HCT116 (cell line): ENCODE data around the gene EIF4G2. TPM values are rescaled to one million over a fixed set of nuclear protein-coding genes. Genes with fewer than 3 reads are reported as not detected.

Experiments used
- ATAC-seq: fragments of 200-7000 bp; cut with Tn5 transposase; 2 replicates; pipeline ENCODE4 v1.9.1; 2020; ENCODE audit warnings: mild to moderate bottlenecking, moderate library complexity
- BruUV-seq: library from RNA; stranded (reverse); fragments of 400-500 nt; replicated peaks from 2 replicates; lab custom pipeline; 2021; lab: Mats Ljungman, UMichigan
- CTCF ChIA-PET: fragments of 300-600 bp; sonication (Branson Sonifier 250); formaldehyde crosslinking; loops from one replicate; lab custom pipeline; 2021; ENCODE audit warnings: antibody characterized with exemption; lab: Charles Lee
- POLR2A ChIA-PET: fragments of 300-600, 350-600 bp; sonication (Branson Sonifier 250); formaldehyde crosslinking; loops from one replicate; lab custom pipeline; 2021; ENCODE audit warnings: antibody characterized with exemption; lab: Charles Lee
- RAD21 ChIA-PET, 2 experiments: fragments of 300-600 bp; sonication (Branson Sonifier 250); formaldehyde crosslinking; loops; one replicate each; lab custom pipeline; 2023; ENCODE audit warnings: low total read pairs in 2 of 2; ENCODE audit not compliant: uncharacterized antibody in 2 of 2, unreplicated experiment in 2 of 2, low non-redundant PET in 1 of 2; lab: Charles Lee
- DNase-seq: peaks from one replicate; pipeline ENCODE4 v3.0.0-alpha.2; 2010; ENCODE audit warnings: low read depth, low spot score
- H2AFZ ChIP-seq: fragments of 200-600 bp; shearing (Covaris generic), sonication (generic); 2 replicates; pipeline ENCODE4 v1.6.1; 2017; ENCODE audit warnings: low read depth, mixed run types, mixed read lengths, antibody characterized with exemption, low read length; ENCODE audit not compliant: poor library complexity, severe bottlenecking
- H3K27ac ChIP-seq: 2 replicates; pipeline ENCODE4 v1.5.1; 2012; ENCODE audit warnings: low read depth, low read length
- H3K27me3 ChIP-seq: fragments of 200-600 bp; sonication (generic); 2 replicates; pipeline ENCODE4 v1.6.1; 2016; ENCODE audit warnings: mixed run types, low read length, mixed read lengths; ENCODE audit not compliant: insufficient read depth
- H3K36me3 ChIP-seq, 2 experiments: fragments of 200-500 bp in 1 of 2; fragments of 200-600 bp in 1 of 2; sonication (Bioruptor generic) in 1 of 2; sonication (generic) in 1 of 2; 2 replicates each; pipeline versions ENCODE4 v1.5.1 to v1.6.1; 2014 to 2016; ENCODE audit warnings: low read length in 2 of 2, inconsistent platforms in 1 of 2, mixed read lengths in 1 of 2, mixed run types in 1 of 2; ENCODE audit not compliant: insufficient read depth in 2 of 2, control insufficient read depth in 1 of 2
- H3K4me1 ChIP-seq, 2 experiments: fragments of 200-600 bp in 1 of 2; sonication (generic) in 1 of 2; 2 replicates each; pipeline versions ENCODE4 v1.5.1 to v1.6.1; 2012 to 2017; ENCODE audit warnings: low read length in 2 of 2, inconsistent platforms in 1 of 2, mild to moderate bottlenecking in 1 of 2, mixed read lengths in 1 of 2, mixed run types in 1 of 2, moderate library complexity in 1 of 2; ENCODE audit not compliant: insufficient read depth in 2 of 2, control insufficient read depth in 1 of 2
- H3K4me2 ChIP-seq: fragments of 200-600 bp; sonication (generic); 2 replicates; pipeline ENCODE4 v1.6.1; 2017; ENCODE audit warnings: mixed run types, low read length, mixed read lengths
- H3K4me3 ChIP-seq, 2 experiments: fragments of 200-600 bp in 1 of 2; sonication (generic) in 1 of 2; replicated peaks in 1 of 2; 2 replicates each; pipeline ENCODE4 v1.5.1; 2011 to 2016; ENCODE audit warnings: low read length in 2 of 2, control low read depth in 1 of 2, low read depth in 1 of 2, mild to moderate bottlenecking in 1 of 2, mixed read lengths in 1 of 2, mixed run types in 1 of 2
- H3K79me2 ChIP-seq: fragments of 200-600 bp; sonication (generic); 2 replicates; pipeline ENCODE4 v1.6.1; 2017; ENCODE audit warnings: mild to moderate bottlenecking, mixed run types, low read length, moderate library complexity, mixed read lengths; ENCODE audit not compliant: insufficient read depth
- H3K9ac ChIP-seq: fragments of 200-600 bp; sonication (generic); 2 replicates; pipeline ENCODE4 v1.6.1; 2016; ENCODE audit warnings: low read length, mixed read lengths
- H3K9me2 ChIP-seq: fragments of 200-600 bp; sonication (generic), shearing (Covaris generic); 2 replicates; pipeline ENCODE4 v1.6.1; 2017; ENCODE audit warnings: mixed run types, mild to moderate bottlenecking, moderate library complexity; ENCODE audit not compliant: insufficient read depth
- H3K9me3 ChIP-seq, 2 experiments: fragments of 200-500 bp in 1 of 2; fragments of 200-600 bp in 1 of 2; sonication (Bioruptor generic) in 1 of 2; sonication (generic) in 1 of 2; 2 replicates each; pipeline ENCODE4 v1.6.1; 2014 to 2017; ENCODE audit warnings: low read length in 2 of 2, mixed read lengths in 2 of 2, inconsistent platforms in 1 of 2, low read depth in 1 of 2, mild to moderate bottlenecking in 1 of 2, mixed run types in 1 of 2, moderate library complexity in 1 of 2; ENCODE audit not compliant: control insufficient read depth in 1 of 2, insufficient read depth in 1 of 2
- H4K20me1 ChIP-seq: fragments of 200-600 bp; sonication (generic), shearing (Covaris generic); 2 replicates; pipeline ENCODE4 v1.6.1; 2017; ENCODE audit warnings: mixed run types, mild to moderate bottlenecking, moderate library complexity; ENCODE audit not compliant: insufficient read depth
- CTCF ChIP-seq, 3 experiments: fragments of 200-600 bp in 1 of 3; sonication (generic) in 1 of 3; IDR thresholded peaks in 2 of 3; conservative IDR thresholded peaks in 1 of 3; 2 replicates each; pipeline ENCODE4 v1.5.1; 2012 to 2017; ENCODE audit warnings: low read depth in 2 of 3, low read length in 2 of 3, antibody characterized with exemption in 1 of 3, borderline replicate concordance in 1 of 3, control low read depth in 1 of 3, mild to moderate bottlenecking in 1 of 3, mixed read lengths in 1 of 3, mixed run types in 1 of 3, moderate library complexity in 1 of 3; ENCODE audit not compliant: insufficient read depth in 1 of 3
- POLR2A ChIP-seq: IDR thresholded peaks from 2 replicates; pipeline ENCODE4 v1.7.0; 2011; ENCODE audit warnings: borderline replicate concordance; ENCODE audit not compliant: insufficient read depth, insufficient read length; ENCODE audit errors: extremely low read depth
- POLR2AphosphoS5 ChIP-seq: IDR thresholded peaks from 2 replicates; pipeline ENCODE4 v1.6.1; 2011; ENCODE audit warnings: mild to moderate bottlenecking, low read depth, low read length, moderate library complexity
- RAD21 ChIP-seq: IDR thresholded peaks from 2 replicates; pipeline ENCODE4 v1.6.1; 2012; ENCODE audit warnings: low read depth, mild to moderate bottlenecking
- SP1 ChIP-seq: IDR thresholded peaks from 2 replicates; pipeline ENCODE4 v1.6.1; 2012; ENCODE audit warnings: low read depth
- SRF ChIP-seq: IDR thresholded peaks from 2 replicates; pipeline ENCODE4 v1.6.1; 2012; ENCODE audit warnings: low read depth
- ZNF274 ChIP-seq: fragments of 200-500 bp; sonication (Bioruptor generic); IDR thresholded peaks from 2 replicates; pipeline ENCODE4 v1.6.1; 2014; ENCODE audit warnings: mild to moderate bottlenecking, low read depth, low read length, inconsistent platforms
- intact Hi-C: fragments of 100-400 bp; cut with micrococcal nuclease; formaldehyde crosslinking; loops from 2 replicates; pipeline ENCODE4 v1.10.0; 2022
- total RNA-seq: library from RNA; stranded (reverse); gene quantifications from one replicate; pipeline ENCODE4 v1.2.1, GENCODE V29; 2021; ENCODE audit not compliant: unreplicated experiment

Gene EIF4G2
- total RNA-seq, 1 experiment from 2014 or later: 888 TPM

DNA sequence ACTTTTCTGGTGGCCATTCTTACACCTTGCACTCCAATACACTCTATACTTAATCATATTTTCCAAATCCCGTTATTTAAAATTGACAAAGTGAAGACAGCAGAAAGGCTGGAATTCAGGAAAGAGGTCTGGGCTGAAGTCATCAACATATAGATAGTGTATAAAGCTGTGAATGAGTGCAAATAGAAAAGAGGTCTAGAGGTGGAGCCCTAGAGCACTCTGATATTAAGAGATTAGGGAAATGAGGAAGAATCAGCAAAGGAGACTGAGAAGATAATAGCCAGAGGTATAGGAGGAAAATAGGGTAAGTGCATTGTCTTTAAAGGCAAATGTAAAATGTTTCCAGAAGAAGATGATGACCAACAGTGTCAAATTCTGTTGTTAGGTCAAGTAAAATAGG lies 49.8 kb downstream of the EIF4G2 start:
- H3K79me2 ChIP-seq: peaks cover 29% of the 10 kb centered on the region

DNA sequence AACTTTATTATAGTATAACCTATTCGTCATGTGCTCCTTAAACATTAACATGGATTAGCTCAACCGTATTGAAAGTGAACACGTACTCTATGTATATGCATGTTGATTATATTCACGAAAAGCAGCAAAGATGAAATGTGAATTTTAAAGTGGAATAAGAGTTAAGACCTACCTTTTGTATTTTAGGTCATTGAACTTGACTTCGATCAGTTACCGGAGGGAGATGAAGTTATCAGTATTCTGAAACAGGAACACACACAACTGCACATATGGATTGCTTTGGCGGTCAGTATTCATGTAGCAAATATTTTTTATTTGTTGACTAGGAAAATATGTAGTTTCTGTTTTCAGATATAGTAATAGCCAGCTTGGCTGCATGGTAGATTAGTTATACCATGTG lies 56.2 kb downstream of the EIF4G2 start:
- ChIA-PET CTCF (no interaction called here), POLR2A (interaction anchor here (1.9 kb wide), 1 partner anchor 56 kb away, joined by 7 read pairs; the partner anchor contains the start of gene EIF4G2), RAD21 (no interaction called here)
- Histone ChIP-seq H3K9me3 (no peaks in the 10 kb centered on the region), H2AFZ (no peak overlapping the region), H3K36me3 (peaks cover 37 to 43% of the 10 kb centered on the region in 2 experiments), H3K4me3 (peak overlapping the region; percentile 94 to 97), H4K20me1 (no peaks in the 10 kb centered on the region), H3K9ac (peak overlapping the region; percentile 80; the same call in 1 of the 2 replicates), H3K9me2 (no peaks in the 10 kb centered on the region), H3K4me2 (peak overlapping the region; percentile 83), H3K27ac (no peak overlapping the region), H3K27me3 (no peaks in the 10 kb centered on the region), H3K4me1 (peaks cover 7 to 15% of the 10 kb centered on the region in 2 experiments; a peak in 3 of 4 replicates), H3K79me2 (peaks cover 46% of the 10 kb centered on the region)
- no peak for DNase-seq
- intact Hi-C loops: no loop called here
- TF ChIP-seq POLR2AphosphoS5 (no peak), POLR2A (no peak), SP1 (no peak), ZNF274 (no peak)
- no TSS peak for BruUV-seq
- ATAC-seq: no peak

More for the DNA sequence above, 49.8 kb downstream of the EIF4G2 start:
- no peaks in the 10 kb centered on the region for H3K4me1 ChIP-seq
- H3K9me2 ChIP-seq: no peaks in the 10 kb centered on the region
- H3K9ac ChIP-seq: no peak overlapping the region
- no peak overlapping the region for H3K27ac ChIP-seq
- intact Hi-C loops: no loop called here
- POLR2A ChIA-PET: no interaction called here
- H3K36me3 ChIP-seq: peaks cover 73 to 75% of the 10 kb centered on the region in 2 experiments
- H3K9me3 ChIP-seq: no peaks in the 10 kb centered on the region
- peak in 2 of 3 experiments; percentile 28 to 39; a peak in 3 of 6 replicates for TF ChIP-seq CTCF (IDR thresholded peaks at IDR 0.05 in 2 of 3, conservative IDR thresholded peaks at IDR 0.05 in 1 of 3; ENCODE audit: borderline replicate concordance in 1 of 3, insufficient read depth in 1 of 3, low read depth in 2 of 3, low read length in 2 of 3)
- TF ChIP-seq SRF: no peak
- TF ChIP-seq RAD21: 0 out of 2 replicates have a peak, but pooled peaks have one; percentile 4
- peak; percentile 79 for ATAC-seq
- CTCF ChIA-PET: interaction anchor here (0.8 kb wide), 1 partner anchor 12 kb away, joined by 3 read pairs; no protein-coding TSS in a partner anchor
- H2AFZ ChIP-seq: no peak overlapping the region
- H4K20me1 ChIP-seq: no peaks in the 10 kb centered on the region; the same call in 1 of the 2 replicates
- no peak for DNase-seq
- BruUV-seq: no TSS peak
- no peak overlapping the region for H3K4me3 ChIP-seq
- RAD21 ChIA-PET: no interaction called here
- H3K27me3 ChIP-seq: no peaks in the 10 kb centered on the region
- H3K4me2 ChIP-seq: no peak overlapping the region
